GM13977 (cell line): ENCODE results near the gene UPP2.

Experiments
- DNase-seq: peaks from one replicate; pipeline ENCODE4 v3.0.0; 2012; ENCODE audit warnings: low spot score
- CTCF ChIP-seq: IDR thresholded peaks from 2 replicates; pipeline ENCODE4 v1.5.1; 2012; ENCODE audit warnings: mild to moderate bottlenecking, control low read depth; ENCODE audit not compliant: insufficient read depth; ENCODE audit errors: extremely low read depth, missing control alignments
- in situ Hi-C: fragments of 300-500 bp; cut with MboI; formaldehyde crosslinking; loops from one replicate; pipeline ENCODE4 v1.12.0; 2022; ENCODE audit warnings: low sequenced_read_pairs, low pct_unique_long_range_greater_than_20kb, mixed read lengths, inconsistent platforms; ENCODE audit not compliant: unreplicated experiment

The UPP2 gene

GRCh38 chr2:158174495-158174894, 72.8 kb downstream of the UPP2 start:
- TF ChIP-seq CTCF: no peak
- in situ Hi-C loops: no loop called here
- no peak for DNase-seq

GRCh38 chr2:158174956-158175355, 73.3 kb downstream of the UPP2 start:
- TF ChIP-seq CTCF: no peak
- no peak for DNase-seq
- in situ Hi-C loops: no loop called here

GRCh38 chr2:158178646-158179045, 77.0 kb downstream of the UPP2 start:
- TF ChIP-seq CTCF: no peak
- in situ Hi-C loops: no loop called here
- no peak for DNase-seq

GRCh38 chr2:158179660-158180059, 78.0 kb downstream of the UPP2 start:
- TF ChIP-seq CTCF: peak; percentile 49
- in situ Hi-C loops: no loop called here
- no peak for DNase-seq

GRCh38 chr2:158181171-158181570, 79.5 kb downstream of the UPP2 start:
- DNase-seq: no peak
- no peak for TF ChIP-seq CTCF
- in situ Hi-C loops: no loop called here

- TF ChIP-seq CTCF: no peak
- no peak for DNase-seq
Measured at GRCh38 chr2:158182676-158183295, 81.1 kb downstream of the UPP2 start.

More at GRCh38 chr2:158182676-158183295, 81.1 kb downstream of the UPP2 start:
- in situ Hi-C loops: no loop called here
